HG03378 (cell line): ENCODE results near the gene RBMS1.

Experiments used
- ATAC-seq: cut with Tn5 transposase; IDR thresholded peaks from one replicate; pipeline ENCODE4 v1.9.1; 2021; ENCODE audit warnings: mild to moderate bottlenecking, moderate library complexity; ENCODE audit not compliant: unreplicated experiment

RBMS1 gene

GRCh38 chr2:160264308-160264707 is 229.3 kb downstream of the RBMS1 start:
- no peak for ATAC-seq

- ATAC-seq = no peak
Observed at GRCh38 chr2:160261732-160262131, 231.9 kb downstream of the RBMS1 start.

- ATAC-seq = no peak
Observed at GRCh38 chr2:160258492-160258805, 235.2 kb downstream of the RBMS1 start.

- no peak for ATAC-seq
Observed at GRCh38 chr2:160257743-160258491, 235.7 kb downstream of the RBMS1 start.

- ATAC-seq = no peak
Observed at GRCh38 chr2:160257041-160257742, 236.4 kb downstream of the RBMS1 start.

- no peak for ATAC-seq
Observed at GRCh38 chr2:160256507-160256906, 237.1 kb downstream of the RBMS1 start.

GRCh38 chr2:160255408-160255807 is 238.2 kb downstream of the RBMS1 start:
- ATAC-seq = no peak

GRCh38 chr2:160254189-160254762 is 239.3 kb downstream of the RBMS1 start:
- ATAC-seq = no peak

GRCh38 chr2:160253440-160254188 is 240.0 kb downstream of the RBMS1 start:
- ATAC-seq = no peak

GRCh38 chr2:160252900-160253299 is 240.7 kb downstream of the RBMS1 start:
- ATAC-seq = no peak

- no peak for ATAC-seq
Observed at GRCh38 chr2:160252278-160252887, 241.2 kb downstream of the RBMS1 start.

- no peak for ATAC-seq
Observed at GRCh38 chr2:160251569-160251968, 242.0 kb downstream of the RBMS1 start.

GRCh38 chr2:160249876-160250275 is 243.7 kb downstream of the RBMS1 start:
- no peak for ATAC-seq

- ATAC-seq = no peak
Observed at GRCh38 chr2:160247296-160248035, 246.1 kb downstream of the RBMS1 start.

- no peak for ATAC-seq
Observed at GRCh38 chr2:160246356-160246755, 247.3 kb downstream of the RBMS1 start.

GRCh38 chr2:160245614-160246155 is 247.9 kb downstream of the RBMS1 start:
- no peak for ATAC-seq

- no peak for ATAC-seq
Observed at GRCh38 chr2:160242893-160243564, 250.6 kb downstream of the RBMS1 start.

GRCh38 chr2:160241251-160242137 is 252.1 kb downstream of the RBMS1 start:
- ATAC-seq = no peak

- no peak for ATAC-seq
Observed at GRCh38 chr2:160239436-160239835, 254.2 kb downstream of the RBMS1 start.
